Activated T-cell treated with anti-CD3 and anti-CD28 coated beads, Interleukin-2, amount 50 U/mL, for 72 hours (primary cell): ENCODE results near the gene TANGO2. TPM values are rescaled to one million over a fixed set of nuclear protein-coding genes. Genes with fewer than 3 reads are reported as not detected.

Experiments used
- ATAC-seq, 2 donors: fragments of 150-1000 bp; cut with Tn5 transposase; replicated peaks in 1 of 2; 2 replicates each; pipeline ENCODE4 v1.10.0; 2021; ENCODE audit warnings: moderate library complexity in 2 of 2, mild to moderate bottlenecking in 1 of 2
- DNase-seq, 2 donors: peaks; one replicate each; pipeline ENCODE4 v3.0.0; 2021 to 2022; ENCODE audit warnings: mixed read lengths in 1 of 2
- H3K27ac Mint-ChIP-seq: one replicate; pipeline ENCODE4 v1.8.0; 2022; ENCODE audit warnings: mild to moderate bottlenecking, moderate library complexity, mixed read lengths
- H3K27me3 Mint-ChIP-seq: one replicate; pipeline ENCODE4 v1.8.0; 2022; ENCODE audit warnings: low read depth, mixed read lengths
- H3K36me3 Mint-ChIP-seq, 2 donors: one replicate each; pipeline ENCODE4 v1.8.0; 2022; ENCODE audit warnings: mixed read lengths in 2 of 2, mild to moderate bottlenecking in 1 of 2; ENCODE audit not compliant: insufficient read depth in 2 of 2
- H3K4me1 Mint-ChIP-seq: one replicate; pipeline ENCODE4 v1.8.0; 2022; ENCODE audit warnings: low read depth, mixed read lengths
- H3K4me3 Mint-ChIP-seq, 2 donors: one replicate each; pipeline ENCODE4 v1.8.0; 2022; ENCODE audit warnings: mild to moderate bottlenecking in 2 of 2, mixed read lengths in 2 of 2, moderate library complexity in 2 of 2
- H3K9me3 Mint-ChIP-seq, 2 donors: one replicate each; pipeline ENCODE4 v1.8.0; 2022; ENCODE audit warnings: mixed read lengths in 2 of 2
- total RNA-seq, 2 donors: library from RNA; stranded (reverse); gene quantifications; one replicate each; pipeline ENCODE4 v1.2.3, GENCODE V29; 2022

TANGO2 gene
- total RNA-seq, 2 donors from 2014 or later, result 35.5 to 43.0 TPM

- H3K4me1 Mint-ChIP-seq, result no peaks in the 10 kb centered on the region
- DNase-seq, result no peak
- no peaks in the 10 kb centered on the region for H3K27me3 Mint-ChIP-seq
- H3K36me3 Mint-ChIP-seq, result peaks cover 3 to 6% of the 10 kb centered on the region in 2 donors
- peaks cover 4 to 6% of the 10 kb centered on the region in 2 donors for H3K9me3 Mint-ChIP-seq
- H3K4me3 Mint-ChIP-seq, result no peak overlapping the region
- no peak for ATAC-seq
- no peak overlapping the region for H3K27ac Mint-ChIP-seq
These were observed 12.5 kb upstream of the TANGO2 start for GRCh38 chr22:20008221-20008995.

GRCh38 chr22:20009018-20009491, 11.9 kb upstream of the TANGO2 start:
- ATAC-seq, result no peak
- H3K4me3 Mint-ChIP-seq, result no peak overlapping the region
- H3K27me3 Mint-ChIP-seq, result no peaks in the 10 kb centered on the region
- peaks cover 0 to 2% of the 10 kb centered on the region in 2 donors for H3K36me3 Mint-ChIP-seq
- peaks cover 0 to 2% of the 10 kb centered on the region in 2 donors for H3K9me3 Mint-ChIP-seq
- DNase-seq, result no peak
- no peak overlapping the region for H3K27ac Mint-ChIP-seq
- no peaks in the 10 kb centered on the region for H3K4me1 Mint-ChIP-seq

DNA sequence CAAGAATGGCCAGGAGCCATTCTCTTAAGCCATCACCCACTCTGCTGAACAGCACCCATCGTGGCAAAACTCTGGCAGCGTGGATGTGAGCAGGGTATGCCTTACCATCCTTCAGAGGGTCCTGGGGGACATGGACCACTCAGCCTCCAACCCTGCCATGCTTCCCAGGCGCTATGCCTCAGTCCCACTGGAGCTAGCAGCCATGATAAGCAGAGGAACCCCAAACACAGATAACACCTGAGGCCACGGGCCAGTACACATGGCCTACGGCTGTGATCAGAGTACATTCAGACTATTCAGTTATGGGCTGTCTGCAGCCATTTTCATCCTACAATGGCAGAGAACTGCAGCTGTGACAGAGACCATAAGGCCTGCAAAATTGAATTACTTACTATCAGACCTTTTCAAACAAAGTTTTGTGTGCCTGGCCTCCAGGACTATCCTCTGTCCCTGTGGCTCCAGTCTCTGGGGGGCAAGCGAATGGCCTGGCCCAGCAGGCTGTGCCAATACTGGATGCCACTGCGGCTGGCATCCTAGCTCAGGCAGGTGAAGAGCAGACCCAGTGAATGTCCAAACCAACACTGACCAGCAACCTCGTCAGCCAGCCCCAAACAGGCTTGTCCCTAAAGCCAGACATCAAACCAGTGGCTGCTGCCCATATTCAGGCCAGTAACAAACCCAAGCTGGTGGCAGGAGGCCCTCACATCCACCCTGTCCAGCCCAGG, 11.2 kb upstream of the TANGO2 start:
- DNase-seq (no peak), ATAC-seq (no peak)
- no peaks in the 10 kb centered on the region for H3K9me3 Mint-ChIP-seq
- no peak overlapping the region for H3K27ac Mint-ChIP-seq
- no peak overlapping the region for H3K4me3 Mint-ChIP-seq
- H3K4me1 Mint-ChIP-seq, result no peaks in the 10 kb centered on the region
- peaks cover 4% of the 10 kb centered on the region for H3K27me3 Mint-ChIP-seq
- H3K36me3 Mint-ChIP-seq, result no peaks in the 10 kb centered on the region

DNA sequence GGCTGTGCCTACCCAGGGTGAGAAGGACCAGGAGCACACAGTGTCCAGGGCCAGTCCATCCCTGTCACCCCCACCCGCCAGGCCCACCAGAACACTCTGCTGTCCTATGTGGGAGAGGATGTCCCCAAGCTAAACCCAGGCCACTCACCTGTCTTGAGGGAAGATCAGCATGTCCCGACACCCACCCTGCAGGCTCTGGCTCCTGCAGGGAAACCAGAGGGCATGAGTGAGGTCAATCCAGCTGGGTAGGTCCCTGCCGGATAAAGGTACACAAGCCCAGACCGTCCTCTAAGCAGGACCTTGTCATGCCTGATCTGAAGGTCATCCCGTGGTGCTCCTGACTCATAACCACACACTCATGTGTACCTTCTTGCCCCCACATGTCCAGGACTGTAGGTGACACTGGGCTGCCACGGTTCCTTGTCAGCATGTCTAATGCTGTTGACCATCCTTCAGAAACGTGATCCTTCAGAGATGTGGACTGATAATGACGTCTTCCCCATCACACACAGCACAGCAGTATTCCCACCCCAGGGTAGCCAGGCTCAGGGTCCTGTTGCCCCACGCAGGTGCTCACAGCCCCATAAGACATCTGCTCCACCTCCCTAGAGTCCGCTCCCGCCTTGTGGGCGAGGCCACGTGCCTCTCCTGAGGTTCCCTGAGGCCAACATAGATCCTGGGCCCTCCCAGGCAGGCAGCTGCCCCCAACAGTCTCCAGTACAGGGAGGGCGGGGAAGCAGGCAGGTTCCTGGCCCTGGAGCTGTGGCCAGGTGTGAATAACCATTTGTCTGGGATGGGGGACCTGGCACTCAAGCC, 10.4 kb upstream of the TANGO2 start:
- ATAC-seq, result no peak
- DNase-seq, result no peak
- peaks cover 8% of the 10 kb centered on the region for H3K27me3 Mint-ChIP-seq
- H3K36me3 Mint-ChIP-seq, result no peaks in the 10 kb centered on the region
- no peak overlapping the region for H3K4me3 Mint-ChIP-seq
- H3K27ac Mint-ChIP-seq, result no peak overlapping the region
- H3K4me1 Mint-ChIP-seq, result no peaks in the 10 kb centered on the region
- H3K9me3 Mint-ChIP-seq, result no peaks in the 10 kb centered on the region

GRCh38 chr22:20011123-20011992, 9.6 kb upstream of the TANGO2 start:
- Mint-ChIP-seq H3K4me1 (no peaks in the 10 kb centered on the region), H3K4me3 (no peak overlapping the region), H3K27me3 (peaks cover 8% of the 10 kb centered on the region), H3K27ac (no peak overlapping the region), H3K9me3 (no peaks in the 10 kb centered on the region), H3K36me3 (no peaks in the 10 kb centered on the region)
- no peak for DNase-seq
- ATAC-seq, result no peak

DNA sequence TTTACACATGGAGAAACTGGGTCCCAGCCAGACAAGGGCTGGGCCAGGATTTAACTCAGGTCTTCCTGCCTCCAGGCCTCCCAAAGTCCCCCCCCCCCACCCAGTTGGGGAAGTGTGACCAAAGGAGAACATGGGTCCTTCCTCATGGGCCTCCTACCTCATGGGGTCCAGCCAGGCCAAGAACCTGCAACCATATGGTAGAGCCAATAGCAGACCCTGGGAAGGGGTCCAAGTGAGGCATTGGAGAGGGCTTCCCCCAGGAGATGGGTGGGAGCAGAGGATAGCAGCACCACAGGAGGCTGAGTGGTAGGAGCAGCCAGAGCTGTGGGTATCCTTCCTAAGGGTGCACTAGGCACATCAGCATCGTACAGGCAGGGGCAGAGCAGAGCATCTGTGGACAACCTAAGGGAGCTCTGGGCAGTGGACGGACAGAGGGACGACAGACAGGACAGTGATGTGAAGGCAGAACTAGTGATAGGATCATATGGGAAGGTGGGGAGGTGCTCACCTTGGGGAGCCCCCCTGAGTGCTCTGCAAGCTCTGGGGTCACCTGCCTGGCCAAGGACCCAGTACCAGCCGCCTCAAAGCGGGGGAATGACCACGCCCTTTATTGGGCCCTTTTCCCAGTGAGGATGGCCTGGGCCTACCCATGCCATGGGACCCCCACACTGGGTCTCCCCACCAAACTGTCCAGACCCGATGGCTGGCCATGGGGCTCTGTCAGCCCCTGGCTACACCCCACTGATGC, 8.7 kb upstream of the TANGO2 start:
- DNase-seq (no peak), ATAC-seq (no peak)
- Mint-ChIP-seq H3K27ac (no peak overlapping the region), H3K36me3 (no peaks in the 10 kb centered on the region), H3K27me3 (peaks cover 8% of the 10 kb centered on the region), H3K9me3 (no peaks in the 10 kb centered on the region), H3K4me3 (no peak overlapping the region), H3K4me1 (peaks cover under 1% of the 10 kb centered on the region)

DNA sequence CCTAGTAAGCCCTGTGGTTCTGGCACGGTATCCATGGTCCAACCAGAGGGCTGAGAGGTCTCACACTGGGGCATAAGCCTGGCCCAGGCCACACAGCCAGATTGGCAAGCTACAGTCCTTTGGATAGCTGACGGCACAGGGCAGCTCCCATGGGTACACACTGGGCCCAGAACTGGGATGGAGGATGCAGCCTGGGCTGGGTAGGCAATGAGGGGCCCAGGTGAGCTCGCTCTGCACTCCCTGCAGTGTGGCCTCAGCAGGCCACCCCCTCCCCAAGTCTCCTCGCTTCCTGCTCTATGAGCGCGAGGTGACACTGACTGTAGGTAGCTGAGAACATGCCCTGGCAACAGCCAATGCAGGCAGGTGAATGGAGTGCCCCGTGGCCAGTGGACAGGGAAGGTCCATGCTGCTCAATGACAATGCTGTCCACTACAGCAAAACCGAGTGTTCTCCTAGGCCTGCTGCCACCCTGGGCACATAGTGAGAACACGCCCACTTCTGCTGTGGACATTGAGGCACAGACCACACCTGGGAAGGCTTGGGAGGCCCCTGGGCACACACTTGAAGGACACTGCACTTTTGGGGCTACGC, 8.1 kb upstream of the TANGO2 start:
- DNase-seq, result no peak
- no peaks in the 10 kb centered on the region for H3K36me3 Mint-ChIP-seq
- no peak overlapping the region for H3K4me3 Mint-ChIP-seq
- peaks cover 6% of the 10 kb centered on the region for H3K4me1 Mint-ChIP-seq
- no peak for ATAC-seq
- no peaks in the 10 kb centered on the region for H3K9me3 Mint-ChIP-seq
- H3K27ac Mint-ChIP-seq, result no peak overlapping the region
- H3K27me3 Mint-ChIP-seq, result peaks cover 13% of the 10 kb centered on the region

DNA sequence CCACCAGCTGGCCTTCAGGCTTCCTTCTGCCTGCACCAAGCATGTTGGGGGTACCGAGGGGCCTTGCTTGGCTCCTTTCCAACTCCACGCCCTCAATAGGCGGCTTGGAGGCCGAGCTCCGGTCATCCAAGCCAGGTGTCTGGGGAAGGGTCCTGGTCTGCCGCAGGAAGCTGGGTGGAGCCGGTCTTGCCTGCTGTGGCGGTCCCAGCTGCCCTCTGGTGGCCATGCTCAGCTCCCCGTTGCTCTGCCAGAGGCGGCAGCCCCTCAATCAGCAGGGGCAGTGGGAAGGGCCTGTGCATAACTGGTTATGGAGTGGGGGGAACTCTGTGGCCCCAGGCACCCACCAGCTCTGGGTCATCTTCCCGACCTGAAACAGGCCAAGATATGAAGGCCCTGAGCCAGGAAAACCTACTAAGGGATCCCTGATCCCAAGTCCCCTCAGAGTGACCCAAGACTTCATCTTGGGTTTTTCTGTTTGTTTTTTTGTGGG, 7.5 kb upstream of the TANGO2 start:
- Mint-ChIP-seq H3K4me3 (no peak overlapping the region), H3K36me3 (no peaks in the 10 kb centered on the region), H3K4me1 (peaks cover 6% of the 10 kb centered on the region), H3K9me3 (no peaks in the 10 kb centered on the region), H3K27me3 (peaks cover 19% of the 10 kb centered on the region), H3K27ac (no peak overlapping the region)
- ATAC-seq (no peak), DNase-seq (peak; percentile 33 to 62)

- Mint-ChIP-seq H3K36me3 (no peaks in the 10 kb centered on the region), H3K27me3 (peaks cover 25% of the 10 kb centered on the region), H3K9me3 (no peaks in the 10 kb centered on the region), H3K27ac (no peak overlapping the region), H3K4me3 (peak overlapping the region in 1 of 2 donors; percentile 69), H3K4me1 (peaks cover 6% of the 10 kb centered on the region)
- DNase-seq (no peak), ATAC-seq (no peak)
These were observed 6.3 kb upstream of the TANGO2 start for GRCh38 chr22:20014526-20015186.

DNA sequence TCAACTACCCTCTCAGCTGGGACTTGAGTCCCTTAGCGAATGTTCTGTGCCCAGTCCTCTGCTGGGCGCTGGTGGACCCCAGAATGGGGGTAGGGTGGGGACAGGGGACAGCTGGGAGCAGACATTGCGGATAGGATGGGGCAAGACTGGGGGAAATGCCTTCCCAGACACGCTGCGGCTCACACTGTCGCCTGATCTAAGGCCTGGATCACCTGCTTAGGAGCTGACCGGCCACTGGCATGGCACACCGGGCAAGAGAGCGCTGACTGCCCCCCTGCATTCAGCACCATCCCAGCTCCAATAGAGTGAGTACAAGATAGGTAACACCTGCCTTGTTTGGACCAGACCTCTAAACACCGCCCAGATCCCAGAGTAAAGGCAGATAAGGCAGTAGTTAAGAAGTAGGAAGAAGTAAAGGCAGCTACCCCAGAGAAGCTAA, 5.7 kb upstream of the TANGO2 start:
- DNase-seq, result no peak
- Mint-ChIP-seq H3K27me3 (peaks cover 25% of the 10 kb centered on the region), H3K4me3 (peak overlapping the region; percentile 45 to 69), H3K9me3 (no peaks in the 10 kb centered on the region), H3K4me1 (peaks cover 10% of the 10 kb centered on the region), H3K27ac (no peak overlapping the region), H3K36me3 (no peaks in the 10 kb centered on the region)
- ATAC-seq, result no peak
